OCI-LY1 (cell line): Measurements from ENCODE around the gene SARM1.
"Not testable (repeated sequence)": the region's sequence is repeated elsewhere in the genome, so short reads cannot be mapped to it uniquely, and the experiment has no call there.

Source experiments
- H2AFZ ChIP-seq: fragments of 200-600 bp; sonication (generic), shearing (Covaris generic); 2 replicates; pipeline ENCODE4 v1.6.0; 2014; ENCODE audit warnings: antibody characterized with exemption, mild to moderate bottlenecking, low read length
- H3F3A ChIP-seq: fragments of 200-600 bp; sonication (generic), shearing (Covaris generic); 2 replicates; pipeline ENCODE4 v1.6.0; 2014; ENCODE audit warnings: mild to moderate bottlenecking, antibody characterized with exemption, low read length, moderate library complexity; ENCODE audit not compliant: insufficient read depth
- H3K27ac ChIP-seq: fragments of 200-600 bp; sonication (generic); 2 replicates; pipeline ENCODE4 v1.5.1; 2014; ENCODE audit warnings: low read length, mixed run types, mild to moderate bottlenecking, low read depth; ENCODE audit not compliant: poor library complexity, severe bottlenecking
- H3K27me3 ChIP-seq: fragments of 200-600 bp; sonication (generic); 2 replicates; pipeline ENCODE4 v1.6.0; 2014; ENCODE audit warnings: antibody characterized with exemption, mild to moderate bottlenecking, low read length, moderate library complexity; ENCODE audit not compliant: insufficient read depth
- H3K36me3 ChIP-seq: fragments of 200-600 bp; sonication (generic); 2 replicates; pipeline ENCODE4 v1.6.1; 2014; ENCODE audit warnings: mild to moderate bottlenecking, antibody characterized with exemption, low read length, moderate library complexity, mixed read lengths; ENCODE audit not compliant: insufficient read depth
- H3K4me1 ChIP-seq: fragments of 200-600 bp; sonication (generic); 2 replicates; pipeline ENCODE4 v1.5.1; 2014; ENCODE audit warnings: mild to moderate bottlenecking, low read length, moderate library complexity; ENCODE audit not compliant: insufficient read depth, severe bottlenecking
- H3K4me2 ChIP-seq: fragments of 200-600 bp; sonication (generic), shearing (Covaris generic); 2 replicates; pipeline ENCODE4 v1.6.1; 2014; ENCODE audit warnings: low read length
- H3K4me3 ChIP-seq: fragments of 200-600 bp; sonication (generic); 2 replicates; pipeline ENCODE4 v1.5.1; 2014; ENCODE audit warnings: low read length, low read depth, mild to moderate bottlenecking, mixed read lengths; ENCODE audit not compliant: poor library complexity, severe bottlenecking
- H3K79me2 ChIP-seq: fragments of 200-600 bp; shearing (Covaris generic); 2 replicates; pipeline ENCODE4 v1.6.1; 2016; ENCODE audit warnings: mixed run types, low read length, mixed read lengths; ENCODE audit not compliant: insufficient read depth
- H3K9ac ChIP-seq: fragments of 200-600 bp; sonication (generic), shearing (Covaris generic); 2 replicates; pipeline ENCODE4 v1.6.1; 2014; ENCODE audit warnings: mild to moderate bottlenecking, low read length, mixed read lengths
- H3K9me2 ChIP-seq: fragments of 200-600 bp; sonication (generic), shearing (Covaris generic); 2 replicates; pipeline ENCODE4 v1.6.1; 2014; ENCODE audit warnings: low read depth, mild to moderate bottlenecking, low read length, mixed read lengths
- H3K9me3 ChIP-seq: fragments of 200-600 bp; shearing (Covaris generic); 2 replicates; pipeline ENCODE4 v1.6.1; 2014; ENCODE audit warnings: low read length, mixed read lengths
- H4K20me1 ChIP-seq: fragments of 200-600 bp; sonication (generic), shearing (Covaris generic); 2 replicates; pipeline ENCODE4 v1.6.0; 2016; ENCODE audit warnings: mild to moderate bottlenecking, low read length; ENCODE audit not compliant: insufficient read depth
- EZH2 ChIP-seq: fragments of 200-600 bp; sonication (generic), shearing (Covaris generic); IDR thresholded peaks from 2 replicates; pipeline ENCODE4 v1.8.0; 2017; ENCODE audit warnings: borderline replicate concordance, mixed run types, mild to moderate bottlenecking, antibody characterized with exemption, low read length, moderate library complexity, mixed read lengths
- TF ChIP-seq, protein P1 (sequence below): fragments of 200-600 bp; sonication (generic), shearing (Covaris generic); IDR thresholded peaks from 2 replicates; pipeline ENCODE4 v1.5.1; 2017; ENCODE audit warnings: mild to moderate bottlenecking, antibody characterized with exemption, low read length, moderate library complexity, mixed read lengths

Gene SARM1

DNA sequence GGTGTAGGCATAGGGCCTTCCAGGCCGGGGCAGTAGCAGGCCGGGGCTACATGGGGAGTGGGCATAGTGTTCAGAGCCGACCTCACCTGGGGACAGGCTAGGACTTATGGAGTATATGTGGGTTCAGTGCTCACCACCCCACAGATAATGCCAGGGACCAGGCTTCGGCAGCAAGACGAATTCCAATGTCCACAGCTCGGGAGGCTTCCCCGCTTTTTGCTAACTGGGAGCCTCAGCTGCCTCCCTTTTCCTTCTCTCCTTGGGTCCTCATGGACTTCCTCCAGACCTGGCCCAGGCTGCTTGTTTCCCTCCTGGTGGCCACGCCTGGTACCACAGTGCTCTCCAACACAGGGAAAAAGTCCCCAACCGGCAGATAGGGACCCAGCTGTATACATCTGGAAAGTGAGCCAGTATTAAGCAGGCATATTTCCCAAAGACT is 54.6 kb downstream of the SARM1 start:
- H3K4me1 ChIP-seq = no peaks in the 10 kb centered on the region
- H4K20me1 ChIP-seq = no peaks in the 10 kb centered on the region
- H3K36me3 ChIP-seq = no peaks in the 10 kb centered on the region
- H3K4me3 ChIP-seq = no peak overlapping the region
- TF ChIP-seq EZH2 = no peak
- TF ChIP-seq, protein P1, sequence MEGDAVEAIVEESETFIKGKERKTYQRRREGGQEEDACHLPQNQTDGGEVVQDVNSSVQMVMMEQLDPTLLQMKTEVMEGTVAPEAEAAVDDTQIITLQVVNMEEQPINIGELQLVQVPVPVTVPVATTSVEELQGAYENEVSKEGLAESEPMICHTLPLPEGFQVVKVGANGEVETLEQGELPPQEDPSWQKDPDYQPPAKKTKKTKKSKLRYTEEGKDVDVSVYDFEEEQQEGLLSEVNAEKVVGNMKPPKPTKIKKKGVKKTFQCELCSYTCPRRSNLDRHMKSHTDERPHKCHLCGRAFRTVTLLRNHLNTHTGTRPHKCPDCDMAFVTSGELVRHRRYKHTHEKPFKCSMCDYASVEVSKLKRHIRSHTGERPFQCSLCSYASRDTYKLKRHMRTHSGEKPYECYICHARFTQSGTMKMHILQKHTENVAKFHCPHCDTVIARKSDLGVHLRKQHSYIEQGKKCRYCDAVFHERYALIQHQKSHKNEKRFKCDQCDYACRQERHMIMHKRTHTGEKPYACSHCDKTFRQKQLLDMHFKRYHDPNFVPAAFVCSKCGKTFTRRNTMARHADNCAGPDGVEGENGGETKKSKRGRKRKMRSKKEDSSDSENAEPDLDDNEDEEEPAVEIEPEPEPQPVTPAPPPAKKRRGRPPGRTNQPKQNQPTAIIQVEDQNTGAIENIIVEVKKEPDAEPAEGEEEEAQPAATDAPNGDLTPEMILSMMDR = peak; percentile 29; the same call in 1 of the 2 replicates
- H3K79me2 ChIP-seq = no peaks in the 10 kb centered on the region
- H3K4me2 ChIP-seq = no peak overlapping the region
- H3F3A ChIP-seq = no peaks in the 10 kb centered on the region
- no peaks in the 10 kb centered on the region for H3K27me3 ChIP-seq
- no peak overlapping the region for H3K9ac ChIP-seq
- no peak overlapping the region for H3K27ac ChIP-seq
- H3K9me2 ChIP-seq = no peaks in the 10 kb centered on the region
- no peak overlapping the region for H2AFZ ChIP-seq
- H3K9me3 ChIP-seq = no peaks in the 10 kb centered on the region

DNA sequence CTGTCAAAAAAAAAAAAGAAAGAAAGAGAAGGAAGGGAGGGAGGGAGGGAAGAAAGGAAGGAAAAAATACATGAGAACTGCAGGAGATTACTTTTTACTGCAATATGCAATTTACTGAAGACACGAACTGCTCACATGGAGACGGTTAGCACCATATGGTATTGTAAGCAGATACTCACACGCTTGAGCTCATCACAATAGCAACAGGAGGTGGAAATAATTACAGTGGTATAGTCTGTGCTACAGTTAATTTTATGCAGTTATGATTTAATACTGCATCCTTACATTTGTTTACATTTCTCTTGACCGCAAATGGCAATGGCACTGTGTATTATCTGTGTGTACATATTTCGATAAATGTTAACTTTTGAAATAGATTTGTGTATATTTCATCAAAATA is 55.9 kb downstream of the SARM1 start:
- H3K9me2 ChIP-seq = no peaks in the 10 kb centered on the region
- no peaks in the 10 kb centered on the region for H4K20me1 ChIP-seq
- H3K27me3 ChIP-seq = no peaks in the 10 kb centered on the region
- H3K36me3 ChIP-seq = no peaks in the 10 kb centered on the region
- no peak overlapping the region for H3K9ac ChIP-seq
- H2AFZ ChIP-seq = no peak overlapping the region
- no peak overlapping the region for H3K4me3 ChIP-seq
- no peaks in the 10 kb centered on the region for H3K9me3 ChIP-seq
- H3K4me1 ChIP-seq = no peaks in the 10 kb centered on the region
- TF ChIP-seq, protein P1 = no peak
- TF ChIP-seq EZH2 = no peak
- H3K79me2 ChIP-seq = no peaks in the 10 kb centered on the region
- H3K27ac ChIP-seq = no peak overlapping the region
- no peak overlapping the region for H3K4me2 ChIP-seq
- H3F3A ChIP-seq = no peaks in the 10 kb centered on the region

DNA sequence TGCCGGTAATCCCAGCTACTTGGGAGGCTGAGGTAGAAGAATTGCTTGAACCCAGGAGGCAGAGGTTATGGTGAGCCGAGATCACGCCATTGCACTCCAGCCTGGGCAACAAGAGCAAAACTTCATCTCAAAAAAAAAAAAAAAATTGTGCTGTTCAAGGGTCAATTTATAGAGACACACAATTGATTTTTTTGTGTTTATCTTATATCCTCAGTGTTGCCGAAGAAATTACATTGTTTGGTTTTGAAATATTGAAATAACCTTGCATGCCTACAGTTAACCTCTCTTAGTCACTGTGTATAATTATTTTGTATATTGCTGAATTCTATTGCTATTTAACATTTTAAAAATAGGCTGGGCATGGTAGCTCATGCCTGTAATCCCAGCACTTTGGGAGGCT is 56.5 kb downstream of the SARM1 start:
- not testable (repeated sequence) for H3K36me3 ChIP-seq, H2AFZ ChIP-seq, H3K27me3 ChIP-seq, H3K4me3 ChIP-seq, H3K79me2 ChIP-seq, H4K20me1 ChIP-seq, H3K9me3 ChIP-seq, H3K9ac ChIP-seq, H3K9me2 ChIP-seq, H3F3A ChIP-seq, H3K4me1 ChIP-seq, H3K27ac ChIP-seq, H3K4me2 ChIP-seq

DNA sequence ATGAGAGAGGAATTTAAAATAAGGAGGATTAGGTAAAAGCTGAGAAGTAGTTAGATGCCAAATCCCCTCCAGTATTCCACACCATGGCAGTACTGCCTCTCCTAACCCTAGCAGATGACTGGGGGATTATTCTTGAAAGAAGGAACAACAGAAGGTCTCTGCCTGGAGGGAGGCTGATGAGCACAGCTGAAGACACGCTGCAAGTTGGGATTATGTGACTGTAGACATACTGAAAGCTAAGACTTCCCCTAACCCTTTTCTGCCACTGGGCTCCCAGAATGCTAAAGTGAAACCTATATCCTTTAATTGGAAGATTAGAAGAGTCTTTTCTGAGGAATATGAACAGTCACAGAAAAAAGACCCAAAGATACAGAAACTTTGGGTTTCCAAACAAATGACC is 62.2 kb downstream of the SARM1 start:
- Histone ChIP-seq H3K27ac (no peak overlapping the region), H3K9ac (no peak overlapping the region), H3F3A (no peaks in the 10 kb centered on the region), H4K20me1 (no peaks in the 10 kb centered on the region), H3K9me3 (no peaks in the 10 kb centered on the region), H3K4me2 (no peak overlapping the region), H2AFZ (no peak overlapping the region), H3K79me2 (no peaks in the 10 kb centered on the region), H3K4me3 (no peak overlapping the region), H3K36me3 (no peaks in the 10 kb centered on the region), H3K27me3 (no peaks in the 10 kb centered on the region), H3K4me1 (no peaks in the 10 kb centered on the region), H3K9me2 (no peaks in the 10 kb centered on the region)
- TF ChIP-seq EZH2 = no peak
- TF ChIP-seq, protein P1 = no peak

DNA sequence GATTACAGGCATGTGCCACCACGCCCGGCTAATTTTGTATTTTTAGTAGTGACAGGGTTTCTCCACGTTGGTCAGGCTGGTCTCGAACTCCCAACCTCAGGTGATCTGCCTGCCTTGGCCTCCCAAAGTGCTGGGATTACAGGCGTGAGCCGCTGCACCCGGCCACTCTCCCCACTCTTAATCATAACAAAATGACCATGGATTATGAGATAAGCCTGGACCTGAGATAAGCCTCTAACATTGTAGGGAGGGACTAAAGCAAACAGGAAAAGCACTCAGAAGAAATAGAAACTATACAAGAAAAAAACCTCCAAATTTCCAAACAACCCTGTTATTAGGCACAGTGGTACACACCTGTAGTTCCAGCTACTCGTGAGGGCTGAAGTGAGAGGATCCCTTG is 62.8 kb downstream of the SARM1 start:
- H3K79me2 ChIP-seq, H3K4me1 ChIP-seq, H2AFZ ChIP-seq, H3K27me3 ChIP-seq, H3K4me3 ChIP-seq, H4K20me1 ChIP-seq, H3K36me3 ChIP-seq, H3K9me2 ChIP-seq, H3K9ac ChIP-seq, H3F3A ChIP-seq, H3K27ac ChIP-seq, H3K9me3 ChIP-seq, H3K4me2 ChIP-seq: not testable (repeated sequence)
